ENCODE data around the gene MIGA2. TPM values are rescaled to one million over a fixed set of nuclear protein-coding genes. Genes with fewer than 3 reads are reported as not detected.

MIGA2 gene
- total and polyA plus RNA-seq, 9 of the 15 experiments (the other 6 are each of a cell fraction or from before 2014, with no cell fraction given), result 0.15 to 54.1 (median 18.0) TPM

GRCh38 chr9:129023036-129023907 lies 13.2 kb upstream of the MIGA2 start (continued):
- no peak for TF ChIP-seq RBM22 (IDR thresholded peaks at IDR 0.05; ENCODE audit: low read depth, low read length, poor library complexity, severe bottlenecking)
- TF ChIP-seq EHMT2 (IDR thresholded peaks at IDR 0.05), result 0 out of 2 replicates have a peak, but pooled peaks have one; percentile 35
- no peak for TF ChIP-seq XRCC3 (IDR thresholded peaks at IDR 0.05)
- TF ChIP-seq ZNF232 (CRISPR knock-in tag; IDR thresholded peaks at IDR 0.05), result no peak
- TF ChIP-seq PCBP2 (IDR thresholded peaks at IDR 0.05; ENCODE audit: low read depth, low read length, poor library complexity, severe bottlenecking), result no peak
- no peak for TF ChIP-seq POLR2B (IDR thresholded peaks at IDR 0.05; ENCODE audit: low read depth, partially characterized antibody)
- no peak for TF ChIP-seq ZNF263 (CRISPR knock-in tag; IDR thresholded peaks at IDR 0.05; ENCODE audit: borderline replicate concordance)
- TF ChIP-seq BACH1 (tag; IDR thresholded peaks at IDR 0.05), result no peak
- no peak for TF ChIP-seq STAT5A (IDR thresholded peaks at IDR 0.05; ENCODE audit: borderline replicate concordance, low read length)
- no peak for TF ChIP-seq KLF13 (tag; IDR thresholded peaks at IDR 0.05; ENCODE audit: borderline replicate concordance, low read depth)
- TF ChIP-seq ZNF3 (CRISPR knock-in tag; IDR thresholded peaks at IDR 0.05), result no peak
- no peak for TF ChIP-seq STAG1 (CRISPR knock-in tag; IDR thresholded peaks at IDR 0.05; ENCODE audit: borderline replicate concordance)
- no peak for TF ChIP-seq RHOXF2B (CRISPR knock-in tag; conservative IDR thresholded peaks at IDR 0.05)
- no peak for TF ChIP-seq PHB (CRISPR knock-in tag; IDR thresholded peaks at IDR 0.05)
- TF ChIP-seq DIDO1 (tag; IDR thresholded peaks at IDR 0.05; ENCODE audit: low read depth), result no peak
- TF ChIP-seq MBD2 (IDR thresholded peaks at IDR 0.05; ENCODE audit: borderline replicate concordance, low read depth), result peak; percentile 36; the same call in 1 of the 2 replicates
- TF ChIP-seq RBBP5 (IDR thresholded peaks at IDR 0.05; ENCODE audit: borderline replicate concordance, insufficient read depth, low read length, poor library complexity, severe bottlenecking), result no peak
- no peak for TF ChIP-seq ZNF146 (CRISPR knock-in tag; IDR thresholded peaks at IDR 0.05; ENCODE audit: unreplicated experiment)
- peak; percentile 90 for TF ChIP-seq TCF3 (CRISPR knock-in tag; IDR thresholded peaks at IDR 0.05)
- no peak for TF ChIP-seq ZNF398 (CRISPR knock-in tag; IDR thresholded peaks at IDR 0.05)
- no peak for TF ChIP-seq ZNF780A (CRISPR knock-in tag; IDR thresholded peaks at IDR 0.05)
- no peak; the same call in 1 of the 2 replicates for TF ChIP-seq ZBTB17 (CRISPR knock-in tag; IDR thresholded peaks at IDR 0.05)
- TF ChIP-seq KDM2B (CRISPR knock-in tag; IDR thresholded peaks at IDR 0.05), result no peak
- no peak; the same call in 1 of the 2 replicates for TF ChIP-seq ZNF583 (CRISPR knock-in tag; IDR thresholded peaks at IDR 0.05)
- TF ChIP-seq HMGXB4 (CRISPR knock-in tag; IDR thresholded peaks at IDR 0.05), result no peak
- TF ChIP-seq ZNF41 (CRISPR knock-in tag; conservative IDR thresholded peaks at IDR 0.05), result no peak
